ENCODE measurements around the gene BMS1. TPM values are rescaled to one million over a fixed set of nuclear protein-coding genes. Genes with fewer than 3 reads are reported as not detected.
"Not testable (repeated sequence)": the region's sequence is repeated elsewhere in the genome, so short reads cannot be mapped to it uniquely, and the experiment has no call there.

BMS1 gene
- total RNA-seq, 4 donors from 2014 or later = 11.6 to 14.9 (median 14.2) TPM

- Histone ChIP-seq H3K4me3 (no peak overlapping the region), H3K36me3 (no peaks in the 10 kb centered on the region), H3K27me3 (peaks cover 0 to 27% of the 10 kb centered on the region in 2 donors), H3K4me1 (peaks cover 0 to 17% (median 2%) of the 10 kb centered on the region in 4 donors), H3K9me3 (no peaks in the 10 kb centered on the region), H3K27ac (no peak overlapping the region)
- 84 to 94% methylated on average over 9 of the region's 9 CpGs for WGBS, 2 donors
- no peak for TF ChIP-seq EP300 (IDR thresholded peaks at IDR 0.05)
- TF ChIP-seq POLR2A (IDR thresholded peaks at IDR 0.05) = no peak
- TF ChIP-seq CTCF (IDR thresholded peaks at IDR 0.05) = no peak
- no peak for DNase-seq (ENCODE audit: low spot score in 2 of 2)
Measured at GRCh38 chr10:42868530-42868929, 85.9 kb downstream of the BMS1 start.

GRCh38 chr10:42869977-42870350, 87.4 kb downstream of the BMS1 start:
- no peak overlapping the region for H3K27ac ChIP-seq
- peaks cover 0 to 17% (median 2%) of the 10 kb centered on the region in 4 donors for H3K4me1 ChIP-seq
- H3K36me3 ChIP-seq = no peaks in the 10 kb centered on the region
- no peak overlapping the region for H3K4me3 ChIP-seq
- H3K27me3 ChIP-seq = peaks cover 0 to 15% of the 10 kb centered on the region in 2 donors
- WGBS, 2 donors = 91 to 92% methylated on average over 9 of the region's 9 CpGs
- no peak for TF ChIP-seq POLR2A (IDR thresholded peaks at IDR 0.05)
- TF ChIP-seq EP300 (IDR thresholded peaks at IDR 0.05) = no peak
- no peak for TF ChIP-seq CTCF (IDR thresholded peaks at IDR 0.05)
- DNase-seq (ENCODE audit: low spot score in 2 of 2) = no peak
- no peaks in the 10 kb centered on the region for H3K9me3 ChIP-seq

- peaks cover 0 to 17% (median 2%) of the 10 kb centered on the region in 4 donors for H3K4me1 ChIP-seq
- H3K27ac ChIP-seq; H3K4me3 ChIP-seq; H3K27me3 ChIP-seq; H3K36me3 ChIP-seq; DNase-seq (ENCODE audit: low spot score in 2 of 2); H3K9me3 ChIP-seq: not testable (repeated sequence)
- 38 to 41% methylated on average over 9 to 11 of the region's 13 CpGs for WGBS, 2 donors
Measured at GRCh38 chr10:42871138-42871641, 88.6 kb downstream of the BMS1 start.

GRCh38 chr10:42871823-42872222, 89.2 kb downstream of the BMS1 start:
- Histone ChIP-seq H3K27ac (no peak overlapping the region), H3K36me3 (no peaks in the 10 kb centered on the region), H3K4me1 (peaks cover 0 to 11% (median 2%) of the 10 kb centered on the region in 4 donors), H3K27me3 (no peaks in the 10 kb centered on the region), H3K9me3 (no peaks in the 10 kb centered on the region), H3K4me3 (no peak overlapping the region)
- no peak for DNase-seq (ENCODE audit: low spot score in 2 of 2)
- TF ChIP-seq CTCF (IDR thresholded peaks at IDR 0.05) (no peak), POLR2A (IDR thresholded peaks at IDR 0.05) (no peak), EP300 (IDR thresholded peaks at IDR 0.05) (no peak)
- 73 to 76% methylated on average over 6 of the region's 6 CpGs for WGBS, 2 donors

GRCh38 chr10:42872865-42873435, 90.4 kb downstream of the BMS1 start:
- Histone ChIP-seq H3K4me1 (peaks cover 0 to 8% (median 0%) of the 10 kb centered on the region in 4 donors), H3K27me3 (no peaks in the 10 kb centered on the region), H3K4me3 (no peak overlapping the region), H3K36me3 (no peaks in the 10 kb centered on the region), H3K9me3 (no peaks in the 10 kb centered on the region), H3K27ac (no peak overlapping the region)
- no peak for TF ChIP-seq CTCF (IDR thresholded peaks at IDR 0.05)
- no peak for TF ChIP-seq POLR2A (IDR thresholded peaks at IDR 0.05)
- no peak for TF ChIP-seq EP300 (IDR thresholded peaks at IDR 0.05)
- DNase-seq (ENCODE audit: low spot score in 2 of 2) = no peak
- 83 to 92% methylated on average over 14 to 18 of the region's 19 CpGs for WGBS, 2 donors
